Peyer's patch (tissue), 4 donors: ENCODE results near the gene ZNF644. TPM values are rescaled to one million over a fixed set of nuclear protein-coding genes. Genes with fewer than 3 reads are reported as not detected.

Source experiments
- DNase-seq, 3 donors: peaks; one replicate each; pipeline ENCODE4 v3.0.0-alpha.2; 2017 to 2019
- H3K27ac ChIP-seq, 4 donors: fragments of 200-600 bp; sonication (generic); one replicate each; pipeline ENCODE4 v1.5.1; 2016 to 2019
- H3K27me3 ChIP-seq, 2 donors: fragments of 200-600 bp; sonication (generic); one replicate each; pipeline ENCODE4 v1.5.1; 2019
- H3K36me3 ChIP-seq, 3 donors: fragments of 200-600 bp; sonication (generic); one replicate each; pipeline ENCODE4 v1.5.1; 2016 to 2019
- H3K4me1 ChIP-seq, 4 donors: fragments of 200-600 bp; sonication (generic); one replicate each; pipeline ENCODE4 v1.5.1; 2016 to 2019
- H3K4me3 ChIP-seq, 4 donors: fragments of 200-600 bp; sonication (generic); 1 replicate in 3 of 4; 2 replicates in 1 of 4; pipeline ENCODE4 v1.5.1; 2016 to 2019; ENCODE audit warnings: mild to moderate bottlenecking in 1 of 4
- H3K9me3 ChIP-seq, 4 donors: fragments of 200-600 bp; sonication (generic); one replicate each; pipeline ENCODE4 v1.5.1; 2016 to 2019; ENCODE audit warnings: mild to moderate bottlenecking in 1 of 4
- POLR2A ChIP-seq, 2 donors: fragments of 450-650 bp; IDR thresholded peaks; one replicate each; pipeline ENCODE4 v1.5.1; 2017; ENCODE audit warnings: antibody characterized with exemption in 2 of 2, mild to moderate bottlenecking in 2 of 2, moderate library complexity in 2 of 2
- total RNA-seq, 4 donors: library from RNA; depleted of rRNA; stranded (reverse); fragments of >200 nt; gene quantifications; one replicate each; pipeline ENCODE4 v1.1.0, GENCODE V29; 2016
- TF ChIP-seq, protein P1 (sequence below), 6 experiments: fragments of 450-650 bp in 4 of 6; fragments of 200-600 bp in 2 of 6; sonication (generic) in 1 of 6; IDR thresholded peaks; one replicate each; pipeline ENCODE4 v1.5.1; 2017 to 2019; ENCODE audit warnings: antibody characterized with exemption in 6 of 6, mild to moderate bottlenecking in 3 of 6, moderate library complexity in 1 of 6

The ZNF644 gene
- total RNA-seq, 4 donors from 2014 or later: 46.5 to 111 (median 62.4) TPM

DNA sequence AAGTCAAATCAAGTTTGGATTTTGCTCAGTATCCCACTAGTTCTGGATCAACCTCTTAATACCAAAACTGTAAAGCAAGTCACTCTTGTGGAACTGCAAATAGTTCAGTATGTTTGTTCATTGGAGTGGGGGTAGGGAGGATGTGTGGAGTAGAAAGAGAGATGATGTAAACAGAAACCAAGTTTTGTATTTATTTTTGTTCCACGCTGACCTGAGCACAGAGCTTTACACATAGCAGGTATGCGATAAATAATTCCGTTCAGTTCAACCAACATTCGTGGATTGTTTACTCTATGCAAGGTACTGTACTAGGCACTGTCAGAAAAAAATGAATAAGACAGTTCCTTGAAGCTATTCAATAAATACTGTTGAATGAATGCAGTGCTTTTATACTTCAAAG, 4.5 kb upstream of the ZNF644 start:
- Histone ChIP-seq H3K27me3 (no peaks in the 10 kb centered on the region), H3K4me3 (no peak overlapping the region), H3K4me1 (peaks cover 0 to 7% (median 3%) of the 10 kb centered on the region in 4 donors), H3K27ac (no peak overlapping the region), H3K36me3 (no peaks in the 10 kb centered on the region), H3K9me3 (no peaks in the 10 kb centered on the region)
- no peak for DNase-seq
- TF ChIP-seq POLR2A (IDR thresholded peaks at IDR 0.05): no peak
- TF ChIP-seq, protein P1, sequence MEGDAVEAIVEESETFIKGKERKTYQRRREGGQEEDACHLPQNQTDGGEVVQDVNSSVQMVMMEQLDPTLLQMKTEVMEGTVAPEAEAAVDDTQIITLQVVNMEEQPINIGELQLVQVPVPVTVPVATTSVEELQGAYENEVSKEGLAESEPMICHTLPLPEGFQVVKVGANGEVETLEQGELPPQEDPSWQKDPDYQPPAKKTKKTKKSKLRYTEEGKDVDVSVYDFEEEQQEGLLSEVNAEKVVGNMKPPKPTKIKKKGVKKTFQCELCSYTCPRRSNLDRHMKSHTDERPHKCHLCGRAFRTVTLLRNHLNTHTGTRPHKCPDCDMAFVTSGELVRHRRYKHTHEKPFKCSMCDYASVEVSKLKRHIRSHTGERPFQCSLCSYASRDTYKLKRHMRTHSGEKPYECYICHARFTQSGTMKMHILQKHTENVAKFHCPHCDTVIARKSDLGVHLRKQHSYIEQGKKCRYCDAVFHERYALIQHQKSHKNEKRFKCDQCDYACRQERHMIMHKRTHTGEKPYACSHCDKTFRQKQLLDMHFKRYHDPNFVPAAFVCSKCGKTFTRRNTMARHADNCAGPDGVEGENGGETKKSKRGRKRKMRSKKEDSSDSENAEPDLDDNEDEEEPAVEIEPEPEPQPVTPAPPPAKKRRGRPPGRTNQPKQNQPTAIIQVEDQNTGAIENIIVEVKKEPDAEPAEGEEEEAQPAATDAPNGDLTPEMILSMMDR (IDR thresholded peaks at IDR 0.05): no peak

- Histone ChIP-seq H3K4me1 (peaks cover 0 to 17% (median 8%) of the 10 kb centered on the region in 4 donors), H3K36me3 (no peaks in the 10 kb centered on the region), H3K9me3 (no peaks in the 10 kb centered on the region), H3K4me3 (no peak overlapping the region), H3K27ac (peak overlapping the region in 1 of 4 donors; percentile 20), H3K27me3 (no peaks in the 10 kb centered on the region)
- TF ChIP-seq, protein P1 (IDR thresholded peaks at IDR 0.05): no peak
- no peak for TF ChIP-seq POLR2A (IDR thresholded peaks at IDR 0.05)
- no peak for DNase-seq
Observed at GRCh38 chr1:91024481-91025119, 2.8 kb upstream of the ZNF644 start.

DNA sequence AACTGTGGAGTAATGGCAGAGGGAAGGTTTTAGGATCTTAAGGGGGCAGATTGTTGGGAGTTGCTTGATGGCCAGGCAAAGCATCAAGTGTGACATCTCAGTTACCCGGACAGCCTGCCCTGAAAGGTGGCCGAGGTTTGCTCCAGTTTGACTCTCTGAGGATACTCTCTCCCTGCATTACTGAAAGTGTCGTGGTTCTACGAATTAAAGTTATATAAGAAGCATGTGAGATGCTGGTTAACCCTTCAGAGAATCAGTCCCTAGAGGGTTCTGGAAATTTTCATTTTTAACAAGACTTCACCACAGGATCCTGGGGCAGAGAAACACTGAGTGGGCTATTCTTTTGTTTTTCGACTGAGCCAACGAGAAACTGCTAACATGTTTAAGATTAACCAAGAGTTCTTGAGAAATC, 689 bp upstream of the ZNF644 start:
- H3K36me3 ChIP-seq: no peaks in the 10 kb centered on the region
- H3K4me1 ChIP-seq: peaks cover 0 to 30% (median 11%) of the 10 kb centered on the region in 4 donors
- H3K27me3 ChIP-seq: no peaks in the 10 kb centered on the region
- DNase-seq: no peak
- no peak for TF ChIP-seq POLR2A (IDR thresholded peaks at IDR 0.05)
- TF ChIP-seq, protein P1 (IDR thresholded peaks at IDR 0.05): no peak
- H3K27ac ChIP-seq: peak overlapping the region; percentile 96 to 100 (median 98)
- H3K9me3 ChIP-seq: no peaks in the 10 kb centered on the region
- H3K4me3 ChIP-seq: peak overlapping the region; percentile 69 to 97 (median 90)

DNA sequence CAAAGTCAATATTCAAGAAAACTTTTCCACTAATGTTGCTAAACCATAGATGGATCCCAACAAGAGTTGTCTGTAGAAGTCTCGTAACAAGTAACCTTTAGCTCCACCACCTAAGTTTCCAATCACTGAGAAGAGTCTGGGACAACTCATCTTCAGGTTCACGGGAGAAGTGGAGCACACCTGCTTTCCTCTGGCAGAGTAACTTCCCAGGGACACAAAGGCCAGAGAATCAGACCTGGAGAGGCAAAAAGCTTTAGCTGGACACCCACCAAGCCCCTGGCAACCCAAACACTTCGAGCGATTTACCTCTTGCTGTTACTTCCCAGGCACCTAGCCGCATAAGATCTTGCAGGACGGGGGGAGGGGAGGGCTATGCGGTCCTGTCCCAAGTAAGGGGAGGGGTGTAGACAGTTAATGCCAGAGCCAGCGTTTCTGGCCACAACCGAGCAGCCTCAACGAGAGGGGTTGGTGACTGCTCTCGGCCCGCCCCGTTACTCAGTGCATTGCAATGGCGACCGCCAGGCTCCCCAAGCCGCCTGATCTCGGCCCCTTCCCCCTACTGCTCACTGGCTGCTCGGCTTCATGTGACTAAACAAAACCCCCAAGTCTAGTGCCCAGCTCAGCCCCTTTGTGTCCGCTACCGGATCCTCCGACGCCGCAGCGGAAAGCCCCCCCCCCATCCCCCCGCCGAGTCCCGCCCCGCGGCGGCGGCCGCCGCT, 709 bp downstream of the ZNF644 start:
- DNase-seq: peak in 2 of 3 donors; percentile 66 to 82
- Histone ChIP-seq H3K9me3 (no peaks in the 10 kb centered on the region), H3K27me3 (no peaks in the 10 kb centered on the region), H3K27ac (peak overlapping the region; percentile 96 to 100 (median 98)), H3K36me3 (no peaks in the 10 kb centered on the region), H3K4me3 (peak overlapping the region; percentile 69 to 97 (median 90)), H3K4me1 (peaks cover 0 to 39% (median 11%) of the 10 kb centered on the region in 4 donors)
- no peak for TF ChIP-seq POLR2A (IDR thresholded peaks at IDR 0.05)
- TF ChIP-seq, protein P1 (IDR thresholded peaks at IDR 0.05): no peak

DNA sequence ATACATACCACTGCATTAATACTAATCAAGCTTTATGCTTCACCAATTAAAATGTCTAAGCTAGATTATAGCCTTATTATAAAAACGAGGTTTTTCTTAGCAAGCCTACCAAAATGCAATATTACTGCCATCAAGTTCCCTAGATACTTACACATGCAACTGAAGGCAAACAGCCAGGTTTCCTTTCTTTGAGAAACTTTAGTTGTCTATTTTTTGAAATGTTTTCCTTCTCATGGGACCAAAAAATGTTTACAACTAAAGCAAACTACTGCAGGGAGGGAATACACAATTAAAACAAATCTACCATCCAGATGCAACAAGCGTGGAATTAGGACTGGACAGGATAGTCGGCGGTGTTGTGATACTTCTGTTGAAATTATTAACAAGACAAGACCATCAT, 1.3 kb downstream of the ZNF644 start:
- H3K36me3 ChIP-seq: no peaks in the 10 kb centered on the region
- no peak for TF ChIP-seq POLR2A (IDR thresholded peaks at IDR 0.05)
- TF ChIP-seq, protein P1 (IDR thresholded peaks at IDR 0.05): no peak
- no peaks in the 10 kb centered on the region for H3K27me3 ChIP-seq
- peaks cover 0 to 42% (median 11%) of the 10 kb centered on the region in 4 donors for H3K4me1 ChIP-seq
- DNase-seq: no peak
- peak overlapping the region in 3 of 4 donors; percentile 96 to 99 (median 98) for H3K27ac ChIP-seq
- peak overlapping the region in 3 of 4 donors; percentile 69 to 97 (median 83) for H3K4me3 ChIP-seq
- H3K9me3 ChIP-seq: no peaks in the 10 kb centered on the region
